ENCODE measurements around the gene DTNB. TPM values are rescaled to one million over a fixed set of nuclear protein-coding genes. Genes with fewer than 3 reads are reported as not detected.

The DTNB gene
- total RNA-seq, 4 donors from 2014 or later, result 0.70 to 23.1 (median 6.1) TPM

GRCh38 chr2:25330273-25330672 lies 343.1 kb downstream of the DTNB start:
- H3K27ac ChIP-seq, result no peak overlapping the region
- no peak overlapping the region for H3K4me3 ChIP-seq
- peaks cover 0 to 9% (median 4%) of the 10 kb centered on the region in 4 donors for H3K4me1 ChIP-seq
- H3K36me3 ChIP-seq, result no peaks in the 10 kb centered on the region
- DNase-seq, result no peak
- peaks cover 0 to 8% (median 2%) of the 10 kb centered on the region in 4 donors for H3K9me3 ChIP-seq
- no peaks in the 10 kb centered on the region for H3K27me3 ChIP-seq
- TF ChIP-seq, protein P1, sequence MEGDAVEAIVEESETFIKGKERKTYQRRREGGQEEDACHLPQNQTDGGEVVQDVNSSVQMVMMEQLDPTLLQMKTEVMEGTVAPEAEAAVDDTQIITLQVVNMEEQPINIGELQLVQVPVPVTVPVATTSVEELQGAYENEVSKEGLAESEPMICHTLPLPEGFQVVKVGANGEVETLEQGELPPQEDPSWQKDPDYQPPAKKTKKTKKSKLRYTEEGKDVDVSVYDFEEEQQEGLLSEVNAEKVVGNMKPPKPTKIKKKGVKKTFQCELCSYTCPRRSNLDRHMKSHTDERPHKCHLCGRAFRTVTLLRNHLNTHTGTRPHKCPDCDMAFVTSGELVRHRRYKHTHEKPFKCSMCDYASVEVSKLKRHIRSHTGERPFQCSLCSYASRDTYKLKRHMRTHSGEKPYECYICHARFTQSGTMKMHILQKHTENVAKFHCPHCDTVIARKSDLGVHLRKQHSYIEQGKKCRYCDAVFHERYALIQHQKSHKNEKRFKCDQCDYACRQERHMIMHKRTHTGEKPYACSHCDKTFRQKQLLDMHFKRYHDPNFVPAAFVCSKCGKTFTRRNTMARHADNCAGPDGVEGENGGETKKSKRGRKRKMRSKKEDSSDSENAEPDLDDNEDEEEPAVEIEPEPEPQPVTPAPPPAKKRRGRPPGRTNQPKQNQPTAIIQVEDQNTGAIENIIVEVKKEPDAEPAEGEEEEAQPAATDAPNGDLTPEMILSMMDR (IDR thresholded peaks at IDR 0.05), result no peak
- no peak for TF ChIP-seq POLR2A (IDR thresholded peaks at IDR 0.05)

- TF ChIP-seq, protein P1 (IDR thresholded peaks at IDR 0.05), result no peak
- TF ChIP-seq POLR2A (IDR thresholded peaks at IDR 0.05), result no peak
- peaks cover 0 to 17% (median 0%) of the 10 kb centered on the region in 4 donors for H3K4me1 ChIP-seq
- H3K27me3 ChIP-seq, result no peaks in the 10 kb centered on the region
- DNase-seq, result no peak
- no peak overlapping the region for H3K4me3 ChIP-seq
- H3K9me3 ChIP-seq, result peaks cover 0 to 8% (median 2%) of the 10 kb centered on the region in 4 donors
- no peak overlapping the region for H3K27ac ChIP-seq
- H3K36me3 ChIP-seq, result no peaks in the 10 kb centered on the region
These were observed 345.0 kb downstream of the DTNB start for GRCh38 chr2:25328152-25329085.

Small RNAs within 50 kb of the gene (small RNA-seq; reads per million reads assigned to genes)
- gene MIR1301, result 1.6 to 2.6 reads per million in 2 donors
- gene RF00019, result 0 reads per million in 2 donors

Other genes with a start within 250 kb of the DTNB start
- gene ASXL2, start 204.9 kb upstream of the DTNB start, total RNA-seq, result 10 to 100 TPM; 17.0 to 28.9 (median 19.8) TPM

All from Peyer's patch (tissue), 4 donors.